ENCODE measurements around the gene RAE1.

GRCh38 chr20:57378646-57379262, 27.7 kb downstream of the RAE1 start:
- TF ChIP-seq POLR2AphosphoS5 (IDR thresholded peaks at IDR 0.05; ENCODE audit: low read depth, low read length) (no peak), POLR2A (IDR thresholded peaks at IDR 0.05; ENCODE audit: control extremely low read depth in 1 of 2, low read depth in 2 of 2, low read length in 2 of 2) (no peak), PHF8 (conservative IDR thresholded peaks at IDR 0.05; ENCODE audit: low read depth, low read length) (no peak), GABPA (IDR thresholded peaks at IDR 0.05; ENCODE audit: borderline replicate concordance, insufficient read depth, low read length) (no peak)
- TF ChIP-seq, protein P1, sequence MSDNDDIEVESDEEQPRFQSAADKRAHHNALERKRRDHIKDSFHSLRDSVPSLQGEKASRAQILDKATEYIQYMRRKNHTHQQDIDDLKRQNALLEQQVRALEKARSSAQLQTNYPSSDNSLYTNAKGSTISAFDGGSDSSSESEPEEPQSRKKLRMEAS (IDR thresholded peaks at IDR 0.05) = no peak
- TF ChIP-seq, protein P2, sequence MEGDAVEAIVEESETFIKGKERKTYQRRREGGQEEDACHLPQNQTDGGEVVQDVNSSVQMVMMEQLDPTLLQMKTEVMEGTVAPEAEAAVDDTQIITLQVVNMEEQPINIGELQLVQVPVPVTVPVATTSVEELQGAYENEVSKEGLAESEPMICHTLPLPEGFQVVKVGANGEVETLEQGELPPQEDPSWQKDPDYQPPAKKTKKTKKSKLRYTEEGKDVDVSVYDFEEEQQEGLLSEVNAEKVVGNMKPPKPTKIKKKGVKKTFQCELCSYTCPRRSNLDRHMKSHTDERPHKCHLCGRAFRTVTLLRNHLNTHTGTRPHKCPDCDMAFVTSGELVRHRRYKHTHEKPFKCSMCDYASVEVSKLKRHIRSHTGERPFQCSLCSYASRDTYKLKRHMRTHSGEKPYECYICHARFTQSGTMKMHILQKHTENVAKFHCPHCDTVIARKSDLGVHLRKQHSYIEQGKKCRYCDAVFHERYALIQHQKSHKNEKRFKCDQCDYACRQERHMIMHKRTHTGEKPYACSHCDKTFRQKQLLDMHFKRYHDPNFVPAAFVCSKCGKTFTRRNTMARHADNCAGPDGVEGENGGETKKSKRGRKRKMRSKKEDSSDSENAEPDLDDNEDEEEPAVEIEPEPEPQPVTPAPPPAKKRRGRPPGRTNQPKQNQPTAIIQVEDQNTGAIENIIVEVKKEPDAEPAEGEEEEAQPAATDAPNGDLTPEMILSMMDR (IDR thresholded peaks at IDR 0.05; ENCODE audit: control extremely low read depth in 1 of 3, insufficient read depth in 1 of 3, low read depth in 1 of 3, low read length in 3 of 3) = no peak

Measured in H1 (cell line).